SK-N-SH treated with all-trans-retinoic acid at 6 μM for 48 hours (cell line): ENCODE results near the gene SLC37A4.

Experiments
- ARNTL ChIP-seq: fragments of 450-650 bp; formaldehyde crosslinking; IDR thresholded peaks from 2 replicates; pipeline ENCODE4 v1.5.0; 2020; ENCODE audit warnings: low read depth, mild to moderate bottlenecking, moderate library complexity, borderline replicate concordance
- CSRNP3 ChIP-seq: fragments of 250-450 bp; sonication (Bioruptor Pico); IDR thresholded peaks from 2 replicates; pipeline ENCODE4 v1.5.1; 2021; ENCODE audit warnings: mild to moderate bottlenecking, moderate library complexity
- PATZ1 ChIP-seq: fragments of 250-450 bp; sonication (Bioruptor Pico); IDR thresholded peaks from 2 replicates; pipeline ENCODE4 v1.8.0; 2020; ENCODE audit warnings: mild to moderate bottlenecking, moderate library complexity, borderline replicate concordance
- RARB ChIP-seq: fragments of 250-450 bp; sonication (Bioruptor Pico); IDR thresholded peaks from 2 replicates; pipeline ENCODE4 v1.8.0; 2021; ENCODE audit warnings: mild to moderate bottlenecking, moderate library complexity
- TOX ChIP-seq: fragments of 250-450 bp; sonication (Bioruptor Pico); IDR thresholded peaks from 2 replicates; pipeline ENCODE4 v1.8.0; 2021; ENCODE audit warnings: mild to moderate bottlenecking, moderate library complexity, borderline replicate concordance
- ZFP3 ChIP-seq: fragments of 250-450 bp; sonication (Bioruptor Pico); IDR thresholded peaks from 2 replicates; pipeline ENCODE4 v1.5.0; 2020; ENCODE audit warnings: mild to moderate bottlenecking, moderate library complexity
- ZNF8 ChIP-seq: fragments of 450-650 bp; formaldehyde crosslinking; IDR thresholded peaks from 2 replicates; pipeline ENCODE4 v1.5.0; 2020; ENCODE audit warnings: mild to moderate bottlenecking, moderate library complexity

DNA sequence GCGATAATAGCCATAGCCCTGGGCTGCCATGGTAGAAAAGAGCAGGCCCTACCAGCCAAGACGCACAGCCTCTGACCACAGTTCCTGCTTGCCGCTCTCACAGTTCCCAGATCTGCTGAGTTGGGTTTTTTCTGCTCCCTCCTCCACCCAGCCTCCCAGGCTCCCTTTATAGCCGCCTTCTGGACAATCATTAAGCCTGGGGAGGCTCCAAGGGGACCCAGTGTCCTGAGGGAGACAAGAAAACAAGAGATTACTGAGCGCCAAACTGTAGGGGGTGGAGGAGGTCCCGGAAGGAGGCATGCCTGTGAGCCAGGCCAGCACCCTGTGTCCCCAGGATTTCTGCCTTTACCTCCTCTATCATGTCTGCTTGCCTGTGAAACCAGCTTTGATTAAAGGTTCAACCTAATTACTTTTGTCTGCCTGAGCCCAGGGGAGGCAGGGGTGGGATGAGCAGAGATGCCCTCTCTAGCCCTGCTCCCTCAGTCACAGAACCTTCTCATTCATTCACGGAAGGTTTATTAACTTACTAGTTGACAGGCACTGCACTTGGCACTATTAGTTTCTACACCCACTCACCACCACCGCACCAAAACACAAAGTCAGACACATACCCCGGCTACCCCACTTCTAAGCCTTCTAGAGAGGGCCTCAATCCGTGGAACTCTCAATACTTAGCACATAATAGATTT lies 1.2 kb downstream of the SLC37A4 start:
- TF ChIP-seq ARNTL (CRISPR knock-in tag) (no peak), RARB (CRISPR knock-in tag) (no peak), ZFP3 (CRISPR knock-in tag) (no peak), TOX (no peak), ZNF8 (CRISPR knock-in tag) (no peak), PATZ1 (no peak), CSRNP3 (CRISPR knock-in tag) (no peak)
